Measurements from ENCODE around the gene ADAMTS9.
"Not testable (repeated sequence)": the region's sequence is repeated elsewhere in the genome, so short reads cannot be mapped to it uniquely, and the experiment has no call there.

The ADAMTS9 gene

GRCh38 chr3:64548200-64548889 is 139.5 kb downstream of the ADAMTS9 start:
- H3K9me3 ChIP-seq (ENCODE audit: control insufficient read depth, insufficient read depth, low read length): no peaks in the 10 kb centered on the region
- no peak overlapping the region for H3K4me3 ChIP-seq (ENCODE audit: low read length)
- H3K4me1 ChIP-seq (ENCODE audit: control insufficient read depth, insufficient read depth, low read length): no peaks in the 10 kb centered on the region
- no peak for DNase-seq (ENCODE audit: low read depth, low spot score)
- WGBS (ENCODE audit: insufficient coverage, insufficient read length): no CpG with 5 or more reads among the region's 6 CpGs
- no peaks in the 10 kb centered on the region for H3K27me3 ChIP-seq (ENCODE audit: control insufficient read depth, insufficient read depth, low read length)
- no peaks in the 10 kb centered on the region for H3K36me3 ChIP-seq (ENCODE audit: control insufficient read depth, insufficient read depth, low read length)
- no peak overlapping the region for H3K27ac ChIP-seq (ENCODE audit: low read length)

GRCh38 chr3:64546856-64547255 is 140.9 kb downstream of the ADAMTS9 start:
- H3K4me3 ChIP-seq (ENCODE audit: low read length): no peak overlapping the region
- H3K36me3 ChIP-seq (ENCODE audit: control insufficient read depth, insufficient read depth, low read length): no peaks in the 10 kb centered on the region
- H3K27ac ChIP-seq (ENCODE audit: low read length): no peak overlapping the region
- H3K4me1 ChIP-seq (ENCODE audit: control insufficient read depth, insufficient read depth, low read length): no peaks in the 10 kb centered on the region
- no peaks in the 10 kb centered on the region for H3K27me3 ChIP-seq (ENCODE audit: control insufficient read depth, insufficient read depth, low read length)
- H3K9me3 ChIP-seq (ENCODE audit: control insufficient read depth, insufficient read depth, low read length): no peaks in the 10 kb centered on the region
- no peak for DNase-seq (ENCODE audit: low read depth, low spot score)
- no CpG with 5 or more reads among the region's 8 CpGs for WGBS (ENCODE audit: insufficient coverage, insufficient read length)

DNA sequence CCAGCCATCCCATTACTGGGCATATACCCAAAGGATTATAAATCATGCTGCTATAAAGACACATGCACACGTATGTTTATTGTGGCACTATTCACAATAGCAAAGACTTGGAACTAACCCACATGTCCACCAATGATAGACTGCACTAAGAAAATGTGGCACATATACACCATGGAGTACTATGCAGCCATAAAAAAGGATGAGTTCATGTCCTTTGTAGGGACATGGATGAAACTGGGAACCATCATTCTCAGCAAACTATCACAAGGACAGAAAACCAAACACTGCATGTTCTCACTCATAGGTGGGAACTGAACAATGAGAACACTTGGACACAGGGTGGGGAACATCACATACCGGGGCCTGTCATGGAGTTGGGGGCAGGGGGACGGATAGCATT is 142.6 kb downstream of the ADAMTS9 start:
- H3K36me3 ChIP-seq (ENCODE audit: control insufficient read depth, insufficient read depth, low read length); H3K27me3 ChIP-seq (ENCODE audit: control insufficient read depth, insufficient read depth, low read length); H3K27ac ChIP-seq (ENCODE audit: low read length); DNase-seq (ENCODE audit: low read depth, low spot score); H3K4me3 ChIP-seq (ENCODE audit: low read length); H3K9me3 ChIP-seq (ENCODE audit: control insufficient read depth, insufficient read depth, low read length); H3K4me1 ChIP-seq (ENCODE audit: control insufficient read depth, insufficient read depth, low read length): not testable (repeated sequence)
- WGBS (ENCODE audit: insufficient coverage, insufficient read length): no CpG with 5 or more reads among the region's 3 CpGs

DNA sequence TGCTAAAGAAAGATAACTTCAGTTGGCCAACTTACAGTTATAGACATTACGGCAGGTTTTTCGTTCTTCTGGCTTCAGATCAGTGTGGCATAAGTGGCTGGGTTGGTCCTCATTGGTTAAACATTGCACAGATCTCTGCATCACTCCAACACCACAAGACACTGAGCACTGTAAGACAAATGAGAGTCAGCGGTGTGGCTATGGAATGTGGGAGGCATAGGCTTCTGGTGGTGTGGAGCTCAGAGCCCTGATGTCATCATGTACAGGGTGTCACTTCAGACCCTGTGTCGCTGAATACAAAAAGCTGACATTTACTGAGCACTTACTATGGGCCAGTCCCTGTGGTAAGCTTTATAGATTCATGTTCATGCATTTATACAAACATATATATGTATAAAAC is 146.0 kb downstream of the ADAMTS9 start:
- no peak overlapping the region for H3K4me3 ChIP-seq (ENCODE audit: low read length)
- H3K9me3 ChIP-seq (ENCODE audit: control insufficient read depth, insufficient read depth, low read length): no peaks in the 10 kb centered on the region
- no peak for DNase-seq (ENCODE audit: low read depth, low spot score)
- H3K4me1 ChIP-seq (ENCODE audit: control insufficient read depth, insufficient read depth, low read length): no peaks in the 10 kb centered on the region
- no CpG with 5 or more reads among the region's 4 CpGs for WGBS (ENCODE audit: insufficient coverage, insufficient read length)
- no peaks in the 10 kb centered on the region for H3K27me3 ChIP-seq (ENCODE audit: control insufficient read depth, insufficient read depth, low read length)
- no peak overlapping the region for H3K27ac ChIP-seq (ENCODE audit: low read length)
- H3K36me3 ChIP-seq (ENCODE audit: control insufficient read depth, insufficient read depth, low read length): no peaks in the 10 kb centered on the region

DNA sequence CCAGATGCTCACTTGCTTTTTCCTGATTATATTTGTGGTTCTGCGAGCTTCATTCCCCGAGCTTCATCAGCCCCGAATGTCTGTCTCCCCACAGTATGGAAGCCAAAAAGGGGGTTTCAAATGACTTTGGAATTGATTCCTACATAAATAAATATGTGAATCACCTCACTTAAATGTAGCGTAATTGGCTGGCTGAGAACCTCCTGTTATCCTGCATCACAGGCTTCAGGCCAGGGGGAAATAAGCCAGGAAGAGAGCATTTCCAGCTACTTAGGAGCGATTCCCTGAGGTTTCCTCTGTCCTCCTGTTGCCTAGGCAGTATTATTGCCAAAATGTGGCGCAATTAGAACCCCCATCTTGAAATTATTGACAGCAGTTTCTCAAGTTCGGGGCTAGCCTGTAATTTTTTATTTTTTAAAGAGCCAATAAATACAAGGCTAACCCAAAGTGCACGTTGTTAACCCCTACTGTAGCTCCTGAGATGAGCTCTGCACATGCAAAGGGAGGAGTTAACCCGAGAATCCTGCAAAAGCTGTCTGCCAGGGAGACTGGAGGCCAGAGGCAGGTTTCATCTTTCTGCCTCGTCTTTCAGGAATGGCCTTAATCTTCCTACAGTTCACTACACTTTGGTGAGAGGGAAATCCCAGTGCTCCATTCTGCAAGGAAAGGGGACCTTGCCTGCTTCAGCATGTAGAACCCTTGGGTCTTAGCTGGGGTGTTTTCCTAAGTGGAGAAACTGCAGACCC is 148.2 kb downstream of the ADAMTS9 start:
- Histone ChIP-seq H3K4me1 (ENCODE audit: control insufficient read depth, insufficient read depth, low read length) (no peaks in the 10 kb centered on the region), H3K27me3 (ENCODE audit: control insufficient read depth, insufficient read depth, low read length) (no peaks in the 10 kb centered on the region), H3K4me3 (ENCODE audit: low read length) (no peak overlapping the region), H3K27ac (ENCODE audit: low read length) (no peak overlapping the region), H3K9me3 (ENCODE audit: control insufficient read depth, insufficient read depth, low read length) (no peaks in the 10 kb centered on the region), H3K36me3 (ENCODE audit: control insufficient read depth, insufficient read depth, low read length) (no peaks in the 10 kb centered on the region)
- WGBS (ENCODE audit: insufficient coverage, insufficient read length): no CpG with 5 or more reads among the region's 10 CpGs
- DNase-seq (ENCODE audit: low read depth, low spot score): no peak

DNA sequence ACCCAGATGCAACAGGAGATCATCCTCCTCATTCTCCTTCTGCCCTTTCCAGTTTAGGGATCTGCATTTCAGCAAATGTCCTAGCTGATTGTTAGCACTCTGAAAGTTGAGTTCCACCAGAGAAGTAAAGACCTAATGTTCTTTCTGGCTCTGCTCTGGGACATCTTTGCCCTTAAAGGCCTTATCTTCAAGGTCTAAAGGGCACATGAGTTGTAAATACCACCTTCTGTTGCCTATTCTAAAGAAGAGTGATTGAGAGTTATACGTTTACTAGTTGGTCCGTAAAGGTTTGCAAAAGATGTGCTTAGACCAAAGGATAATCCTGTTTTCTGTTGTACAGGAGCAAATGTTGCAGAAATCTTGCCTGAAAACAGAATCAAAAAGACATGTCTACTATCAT is 151.6 kb downstream of the ADAMTS9 start:
- WGBS (ENCODE audit: insufficient coverage, insufficient read length): no CpG with 5 or more reads among the region's 2 CpGs
- Histone ChIP-seq H3K4me3 (ENCODE audit: low read length) (no peak overlapping the region), H3K9me3 (ENCODE audit: control insufficient read depth, insufficient read depth, low read length) (no peaks in the 10 kb centered on the region), H3K4me1 (ENCODE audit: control insufficient read depth, insufficient read depth, low read length) (no peaks in the 10 kb centered on the region), H3K36me3 (ENCODE audit: control insufficient read depth, insufficient read depth, low read length) (no peaks in the 10 kb centered on the region), H3K27ac (ENCODE audit: low read length) (no peak overlapping the region), H3K27me3 (ENCODE audit: control insufficient read depth, insufficient read depth, low read length) (peaks cover 8% of the 10 kb centered on the region; the same call in 1 of the 2 replicates)
- no peak for DNase-seq (ENCODE audit: low read depth, low spot score)

GRCh38 chr3:64533617-64534317 is 154.0 kb downstream of the ADAMTS9 start:
- Histone ChIP-seq H3K4me1 (ENCODE audit: control insufficient read depth, insufficient read depth, low read length) (no peaks in the 10 kb centered on the region), H3K36me3 (ENCODE audit: control insufficient read depth, insufficient read depth, low read length) (no peaks in the 10 kb centered on the region), H3K4me3 (ENCODE audit: low read length) (no peak overlapping the region), H3K9me3 (ENCODE audit: control insufficient read depth, insufficient read depth, low read length) (no peaks in the 10 kb centered on the region), H3K27ac (ENCODE audit: low read length) (no peak overlapping the region), H3K27me3 (ENCODE audit: control insufficient read depth, insufficient read depth, low read length) (peaks cover 8% of the 10 kb centered on the region; the same call in 1 of the 2 replicates)
- peak; percentile 82 for DNase-seq (ENCODE audit: low read depth, low spot score)
- WGBS (ENCODE audit: insufficient coverage, insufficient read length): no CpG with 5 or more reads among the region's 14 CpGs

GRCh38 chr3:64530434-64531049 is 157.3 kb downstream of the ADAMTS9 start:
- Histone ChIP-seq H3K9me3 (ENCODE audit: control insufficient read depth, insufficient read depth, low read length) (no peaks in the 10 kb centered on the region), H3K27ac (ENCODE audit: low read length) (no peak overlapping the region), H3K27me3 (ENCODE audit: control insufficient read depth, insufficient read depth, low read length) (peaks cover 8% of the 10 kb centered on the region; the same call in 1 of the 2 replicates), H3K36me3 (ENCODE audit: control insufficient read depth, insufficient read depth, low read length) (no peaks in the 10 kb centered on the region), H3K4me3 (ENCODE audit: low read length) (no peak overlapping the region), H3K4me1 (ENCODE audit: control insufficient read depth, insufficient read depth, low read length) (no peaks in the 10 kb centered on the region)
- peak; percentile 29 for DNase-seq (ENCODE audit: low read depth, low spot score)
- no CpG with 5 or more reads among the region's 8 CpGs for WGBS (ENCODE audit: insufficient coverage, insufficient read length)

DNA sequence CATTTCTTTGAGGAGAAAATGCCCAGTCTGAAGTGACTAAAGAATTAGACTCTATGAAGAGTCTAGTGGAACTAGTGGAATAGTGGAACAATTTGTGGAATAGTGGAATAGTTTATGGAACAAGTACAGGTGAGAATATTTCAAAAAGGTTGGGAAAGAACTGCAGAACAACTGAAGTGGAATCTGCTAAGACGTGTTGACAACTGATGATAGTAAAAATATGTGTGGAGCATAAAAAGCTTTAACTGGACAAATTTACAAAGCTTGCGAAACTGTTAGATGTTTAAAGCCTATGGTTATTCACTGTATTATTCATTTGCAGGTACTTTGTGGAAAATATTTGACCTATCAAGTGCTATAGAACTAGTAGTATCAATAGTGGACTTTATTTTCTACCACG is 164.5 kb downstream of the ADAMTS9 start:
- WGBS (ENCODE audit: insufficient coverage, insufficient read length): no CpG with 5 or more reads among the region's 3 CpGs
- Histone ChIP-seq H3K9me3 (ENCODE audit: control insufficient read depth, insufficient read depth, low read length) (no peaks in the 10 kb centered on the region), H3K27me3 (ENCODE audit: control insufficient read depth, insufficient read depth, low read length) (no peaks in the 10 kb centered on the region), H3K4me1 (ENCODE audit: control insufficient read depth, insufficient read depth, low read length) (no peaks in the 10 kb centered on the region), H3K36me3 (ENCODE audit: control insufficient read depth, insufficient read depth, low read length) (no peaks in the 10 kb centered on the region), H3K4me3 (ENCODE audit: low read length) (no peak overlapping the region), H3K27ac (ENCODE audit: low read length) (no peak overlapping the region)
- DNase-seq (ENCODE audit: low read depth, low spot score): no peak

GRCh38 chr3:64520334-64520733 is 167.5 kb downstream of the ADAMTS9 start:
- no CpG with 5 or more reads among the region's 3 CpGs for WGBS (ENCODE audit: insufficient coverage, insufficient read length)
- H3K27me3 ChIP-seq (ENCODE audit: control insufficient read depth, insufficient read depth, low read length): no peaks in the 10 kb centered on the region

More at GRCh38 chr3:64520334-64520733, 167.5 kb downstream of the ADAMTS9 start:
- no peaks in the 10 kb centered on the region for H3K36me3 ChIP-seq (ENCODE audit: control insufficient read depth, insufficient read depth, low read length)
- no peaks in the 10 kb centered on the region for H3K9me3 ChIP-seq (ENCODE audit: control insufficient read depth, insufficient read depth, low read length)
- H3K4me1 ChIP-seq (ENCODE audit: control insufficient read depth, insufficient read depth, low read length): no peaks in the 10 kb centered on the region
- no peak overlapping the region for H3K27ac ChIP-seq (ENCODE audit: low read length)
- DNase-seq (ENCODE audit: low read depth, low spot score): no peak
- H3K4me3 ChIP-seq (ENCODE audit: low read length): no peak overlapping the region
